GM18499 (cell line): ENCODE measurements around the gene USP7.
"Not testable (repeated sequence)": the region's sequence is repeated elsewhere in the genome, so short reads cannot be mapped to it uniquely, and the experiment has no call there.

Source experiments
- ATAC-seq: cut with Tn5 transposase; IDR thresholded peaks from one replicate; pipeline ENCODE4 v1.9.1; 2021; ENCODE audit warnings: moderate number of reproducible peaks; ENCODE audit not compliant: insufficient read depth, unreplicated experiment

The USP7 gene

GRCh38 chr16:8852534-8852933 lies 111.2 kb downstream of the USP7 start:
- ATAC-seq, result no peak

- no peak for ATAC-seq
These were observed 111.8 kb downstream of the USP7 start for GRCh38 chr16:8851761-8852403.

- no peak for ATAC-seq
These were observed 113.3 kb downstream of the USP7 start for GRCh38 chr16:8850279-8850885.

DNA sequence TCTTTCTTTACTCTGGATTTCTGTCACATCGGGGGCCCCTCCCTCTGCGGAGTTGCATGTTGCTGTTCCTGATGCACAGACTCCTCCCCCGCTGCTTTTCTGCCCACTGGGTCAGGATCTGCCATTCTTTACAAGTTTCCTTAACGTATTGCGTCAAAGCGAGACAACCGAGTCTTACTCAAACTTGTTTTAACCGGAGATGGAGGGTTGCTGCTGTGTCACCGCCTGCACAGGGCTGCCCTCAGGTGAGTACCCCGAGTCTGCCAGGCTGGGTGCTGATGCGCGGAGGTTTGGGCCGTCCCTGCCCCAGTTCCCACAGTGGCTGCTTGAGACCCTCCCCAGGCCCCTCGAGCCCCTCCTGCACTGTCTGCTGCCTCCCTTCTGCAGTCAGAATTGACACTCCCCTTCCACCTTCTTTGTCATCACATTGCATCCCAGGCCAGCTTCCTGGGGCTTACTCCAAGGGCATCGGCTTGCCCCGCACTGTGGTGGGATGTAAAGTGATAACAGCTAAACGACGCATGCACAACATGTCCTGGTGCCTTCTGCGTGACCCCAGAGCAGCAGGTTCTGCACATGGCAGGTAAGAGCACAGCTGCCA lies 114.2 kb downstream of the USP7 start:
- no peak for ATAC-seq

GRCh38 chr16:8848939-8849391 lies 114.7 kb downstream of the USP7 start:
- ATAC-seq, result no peak

DNA sequence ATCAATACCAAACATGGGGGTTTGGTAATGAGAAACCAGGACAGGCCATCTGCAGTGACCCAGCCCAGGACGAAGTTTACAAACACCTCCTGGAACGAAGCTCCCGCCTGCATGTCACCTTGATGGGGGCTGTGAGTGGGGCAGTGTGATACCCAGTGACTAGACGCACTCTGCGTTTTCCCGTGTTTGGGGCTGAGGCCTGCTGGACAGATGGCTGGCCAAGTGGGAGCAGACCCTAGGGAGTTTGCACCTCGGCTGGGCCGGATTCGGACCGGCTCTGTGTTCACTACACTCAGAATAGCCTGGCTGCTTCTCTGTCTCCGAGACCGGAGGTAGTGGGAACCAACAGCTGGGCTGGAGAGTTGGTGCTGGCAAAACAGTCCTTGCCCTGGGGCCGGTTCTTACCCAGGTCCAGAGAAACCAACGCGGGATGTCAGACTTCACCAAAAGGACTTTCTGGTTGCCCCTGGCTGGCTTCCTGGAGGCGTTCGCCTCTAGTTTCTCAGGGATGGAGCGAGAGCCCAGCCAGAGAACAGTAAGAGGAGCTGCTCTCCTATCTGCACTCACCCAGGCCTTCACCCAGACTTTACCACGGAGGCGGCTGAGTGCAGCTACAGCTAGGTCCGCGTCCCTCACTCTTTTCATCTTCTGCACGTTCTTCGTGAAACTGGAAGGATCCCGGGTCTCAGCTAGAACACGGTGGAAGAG lies 115.3 kb downstream of the USP7 start:
- no peak for ATAC-seq

DNA sequence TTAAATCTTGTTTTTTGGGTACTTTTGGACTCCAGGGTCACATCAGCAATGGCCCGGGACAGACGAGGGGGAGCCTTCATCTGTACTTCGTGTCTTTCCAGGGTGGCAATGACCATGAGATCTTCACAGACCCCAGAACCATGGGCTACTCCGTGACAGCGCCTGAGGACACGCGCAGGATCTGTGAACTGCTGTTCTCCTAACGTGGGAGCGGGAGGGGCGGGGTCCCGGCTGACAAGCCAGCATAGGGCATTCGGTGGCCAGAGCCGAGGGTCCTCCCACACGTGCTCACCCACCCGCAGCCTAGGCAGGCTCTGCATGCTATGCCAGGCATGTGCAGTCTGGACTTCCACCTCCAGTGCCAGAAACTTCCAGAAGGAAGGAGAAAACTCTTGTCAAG lies 116.1 kb downstream of the USP7 start:
- no peak for ATAC-seq

DNA sequence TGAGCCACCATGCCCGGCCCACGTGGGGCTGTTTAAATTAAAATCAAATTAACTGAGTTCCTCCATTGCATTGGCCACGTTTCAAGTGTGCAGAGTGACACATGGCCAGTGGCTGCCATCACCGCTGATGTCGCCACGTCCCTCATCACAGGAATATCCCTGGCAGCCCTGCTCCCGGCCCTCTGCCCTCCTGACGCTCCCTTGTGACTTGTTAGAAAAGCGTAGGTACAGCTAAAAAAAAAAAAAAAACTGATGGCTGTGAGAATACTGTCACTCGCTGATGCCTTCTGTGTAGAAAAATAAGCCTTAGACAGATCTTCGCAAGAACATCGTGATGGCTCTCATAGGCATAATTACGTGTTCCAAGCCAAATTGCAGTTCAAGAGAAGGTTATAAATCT lies 116.6 kb downstream of the USP7 start:
- ATAC-seq, result no peak

DNA sequence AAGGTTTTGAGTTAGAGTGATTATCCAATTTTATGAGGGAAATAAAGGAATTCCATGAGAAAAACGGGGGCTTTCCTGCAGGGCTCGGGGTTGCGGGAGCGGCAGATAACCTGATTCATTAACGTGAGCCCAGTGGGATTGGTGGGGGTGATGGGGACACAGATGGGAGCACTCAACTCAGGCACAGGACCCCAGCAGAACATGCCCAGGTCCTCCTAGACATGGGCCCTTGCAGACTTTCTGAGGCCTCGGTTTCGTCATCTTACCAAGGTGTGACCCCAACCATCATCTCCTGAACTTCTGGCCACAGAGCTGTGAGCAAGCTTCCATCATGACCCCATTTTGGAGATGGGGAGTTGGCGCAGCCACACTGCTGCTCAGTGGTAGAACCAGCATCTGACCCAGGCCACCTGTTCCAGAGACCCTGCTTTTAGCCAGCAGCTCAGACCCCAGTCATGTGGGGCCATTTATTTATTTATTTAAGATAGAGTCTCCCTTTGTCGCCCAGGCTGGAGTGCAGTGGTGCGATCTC lies 117.2 kb downstream of the USP7 start:
- ATAC-seq, result no peak

GRCh38 chr16:8845699-8846298 lies 117.9 kb downstream of the USP7 start:
- ATAC-seq, result no peak

- ATAC-seq, result not testable (repeated sequence)
These were observed 120.4 kb downstream of the USP7 start for GRCh38 chr16:8843296-8843695.
